AG04450 (cell line): ENCODE results near the gene KRTAP7-1. TPM values are rescaled to one million over a fixed set of nuclear protein-coding genes. Genes with fewer than 3 reads are reported as not detected.

Experiments
- CTCF ChIA-PET: fragments of 300-600, 350-600 bp; formaldehyde crosslinking; extraction: SDS; loops from one replicate; lab custom pipeline; 2022; ENCODE audit warnings: antibody characterized with exemption, inconsistent platforms; lab: Charles Lee
- POLR2A ChIA-PET: fragments of 350-600 bp; formaldehyde crosslinking; extraction: SDS; loops from one replicate; lab custom pipeline; 2021; ENCODE audit warnings: antibody characterized with exemption, inconsistent platforms; lab: Yijun Ruan, JAX
- DNase-seq: peaks from one replicate; pipeline ENCODE4 v3.0.0-alpha.2; 2011; ENCODE audit warnings: low read depth, low spot score
- H3K27ac ChIP-seq: one replicate; pipeline ENCODE4 v1.5.1; 2012; ENCODE audit warnings: low read depth, low read length, control low read depth
- H3K27me3 ChIP-seq: one replicate; pipeline ENCODE4 v1.6.0; 2012; ENCODE audit warnings: low read length; ENCODE audit not compliant: control insufficient read depth, insufficient read depth
- H3K4me3 ChIP-seq: 2 replicates; pipeline ENCODE4 v1.5.1; 2011; ENCODE audit warnings: mild to moderate bottlenecking, low read depth, low read length, control low read depth
- H3K9me3 ChIP-seq: 2 replicates; pipeline ENCODE4 v1.5.1; 2012; ENCODE audit warnings: low read length; ENCODE audit not compliant: control insufficient read depth, insufficient read depth
- polyA plus RNA-seq: library from polyadenylated mRNA; depleted of rRNA; stranded (reverse); fragments of >200 nt; gene quantifications from 2 replicates; pipeline ENCODE4 v1.2.3, GENCODE V29; 2011
- TF ChIP-seq, protein P1 (sequence below): IDR thresholded peaks from 2 replicates; pipeline ENCODE4 v1.5.1; 2011; ENCODE audit warnings: low read depth, low read length, control low read depth, inconsistent platforms

The KRTAP7-1 gene
- polyA plus RNA-seq, 1 experiment = not detected

DNA sequence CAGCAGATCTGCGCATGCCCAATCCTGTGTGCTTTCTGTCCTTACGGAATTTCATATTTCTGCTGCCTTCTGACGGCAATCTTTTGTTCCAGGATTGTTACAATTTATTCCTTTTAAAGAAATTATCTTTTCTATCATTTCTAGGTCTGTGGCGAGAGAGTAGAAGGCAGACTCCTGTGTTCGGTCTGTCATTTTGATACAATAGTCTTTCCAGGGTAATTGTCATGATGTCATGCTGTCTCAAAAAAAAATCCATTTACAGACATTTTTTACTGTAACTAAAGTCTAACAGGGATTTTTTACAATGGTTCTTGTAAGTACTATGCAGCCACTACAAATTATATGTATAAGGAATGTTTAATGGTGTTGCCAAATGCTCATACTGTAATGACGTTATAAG, 9.0 kb upstream of the KRTAP7-1 start:
- H3K27ac ChIP-seq = no peak overlapping the region
- peaks cover 13% of the 10 kb centered on the region; the same call in 1 of the 2 replicates for H3K9me3 ChIP-seq
- no peak overlapping the region for H3K4me3 ChIP-seq
- H3K27me3 ChIP-seq = no peaks in the 10 kb centered on the region
- TF ChIP-seq, protein P1, sequence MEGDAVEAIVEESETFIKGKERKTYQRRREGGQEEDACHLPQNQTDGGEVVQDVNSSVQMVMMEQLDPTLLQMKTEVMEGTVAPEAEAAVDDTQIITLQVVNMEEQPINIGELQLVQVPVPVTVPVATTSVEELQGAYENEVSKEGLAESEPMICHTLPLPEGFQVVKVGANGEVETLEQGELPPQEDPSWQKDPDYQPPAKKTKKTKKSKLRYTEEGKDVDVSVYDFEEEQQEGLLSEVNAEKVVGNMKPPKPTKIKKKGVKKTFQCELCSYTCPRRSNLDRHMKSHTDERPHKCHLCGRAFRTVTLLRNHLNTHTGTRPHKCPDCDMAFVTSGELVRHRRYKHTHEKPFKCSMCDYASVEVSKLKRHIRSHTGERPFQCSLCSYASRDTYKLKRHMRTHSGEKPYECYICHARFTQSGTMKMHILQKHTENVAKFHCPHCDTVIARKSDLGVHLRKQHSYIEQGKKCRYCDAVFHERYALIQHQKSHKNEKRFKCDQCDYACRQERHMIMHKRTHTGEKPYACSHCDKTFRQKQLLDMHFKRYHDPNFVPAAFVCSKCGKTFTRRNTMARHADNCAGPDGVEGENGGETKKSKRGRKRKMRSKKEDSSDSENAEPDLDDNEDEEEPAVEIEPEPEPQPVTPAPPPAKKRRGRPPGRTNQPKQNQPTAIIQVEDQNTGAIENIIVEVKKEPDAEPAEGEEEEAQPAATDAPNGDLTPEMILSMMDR = no peak
- DNase-seq = no peak
- CTCF ChIA-PET = no interaction called here
- POLR2A ChIA-PET = no interaction called here

DNA sequence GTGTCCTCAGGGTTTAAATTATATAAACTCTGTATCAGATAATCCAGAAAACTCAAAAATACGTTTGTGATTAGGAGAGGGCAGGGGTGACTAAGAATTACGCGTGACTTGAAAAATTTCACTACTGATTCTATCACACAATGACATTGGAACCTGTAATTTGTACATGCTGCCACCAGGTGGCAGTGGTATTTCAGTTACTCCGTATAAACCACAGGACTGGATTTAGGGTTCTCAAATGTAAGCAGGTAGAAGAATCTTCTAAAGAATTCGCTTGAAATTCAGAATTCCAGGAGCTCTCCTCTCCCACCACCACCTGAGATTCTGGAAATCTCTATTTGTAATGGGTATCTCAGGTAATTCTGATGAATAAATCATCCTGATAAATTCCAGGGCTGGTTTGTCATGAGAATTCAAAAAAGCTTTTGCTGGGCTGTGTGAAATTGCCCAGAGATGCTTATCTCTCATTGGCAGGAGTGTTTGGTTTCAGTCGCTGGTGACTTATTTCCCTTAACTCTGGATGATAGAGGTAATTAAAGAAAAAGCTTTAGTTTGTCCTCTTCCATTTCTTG, 1.7 kb upstream of the KRTAP7-1 start:
- H3K4me3 ChIP-seq = no peak overlapping the region
- ChIA-PET CTCF (no interaction called here), POLR2A (no interaction called here)
- no peak overlapping the region for H3K27ac ChIP-seq
- peaks cover 14% of the 10 kb centered on the region; the same call in 1 of the 2 replicates for H3K9me3 ChIP-seq
- no peaks in the 10 kb centered on the region for H3K27me3 ChIP-seq
- TF ChIP-seq, protein P1 = peak; percentile 12; the same call in 1 of the 2 replicates
- no peak for DNase-seq

DNA sequence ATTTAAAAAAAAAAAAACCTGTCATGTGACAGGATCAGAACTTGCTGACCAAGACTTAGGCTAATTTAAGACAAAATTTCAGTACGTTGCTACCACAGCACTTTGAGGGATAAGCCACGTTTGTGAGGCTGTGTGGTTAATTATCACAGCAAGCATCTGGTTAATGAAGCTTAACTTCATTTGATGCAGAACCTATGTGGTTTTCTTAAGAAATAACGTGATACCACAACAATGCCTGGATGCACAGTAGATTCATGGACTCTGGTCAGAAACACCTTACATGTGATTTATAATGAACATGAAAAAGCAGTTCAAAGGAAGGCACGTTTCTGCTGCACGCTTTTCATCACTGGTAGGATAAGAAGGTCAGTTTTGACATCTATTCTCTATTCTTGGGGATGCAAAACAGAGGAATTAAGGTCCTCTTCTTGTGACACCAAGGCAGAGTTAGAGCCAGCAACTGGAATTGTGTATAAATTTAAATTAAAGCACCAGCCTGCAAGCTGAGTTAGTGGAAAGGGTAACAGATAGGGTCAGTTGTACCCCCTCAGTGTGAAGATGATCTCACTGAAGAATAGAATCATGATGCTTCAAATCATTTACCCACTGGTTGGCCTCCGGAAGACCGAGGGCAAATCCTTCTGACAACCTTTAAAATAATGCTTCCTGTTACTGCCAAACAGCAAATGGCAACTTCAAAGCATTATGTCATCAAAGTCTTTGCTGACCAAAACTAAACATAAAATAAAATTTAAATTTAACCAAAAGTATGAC, 10.5 kb downstream of the KRTAP7-1 start:
- no peak overlapping the region for H3K4me3 ChIP-seq
- no peaks in the 10 kb centered on the region for H3K27me3 ChIP-seq
- no peak for DNase-seq
- CTCF ChIA-PET = no interaction called here
- TF ChIP-seq, protein P1 = no peak
- H3K27ac ChIP-seq = no peak overlapping the region
- POLR2A ChIA-PET = no interaction called here
- H3K9me3 ChIP-seq = peaks cover 17% of the 10 kb centered on the region

DNA sequence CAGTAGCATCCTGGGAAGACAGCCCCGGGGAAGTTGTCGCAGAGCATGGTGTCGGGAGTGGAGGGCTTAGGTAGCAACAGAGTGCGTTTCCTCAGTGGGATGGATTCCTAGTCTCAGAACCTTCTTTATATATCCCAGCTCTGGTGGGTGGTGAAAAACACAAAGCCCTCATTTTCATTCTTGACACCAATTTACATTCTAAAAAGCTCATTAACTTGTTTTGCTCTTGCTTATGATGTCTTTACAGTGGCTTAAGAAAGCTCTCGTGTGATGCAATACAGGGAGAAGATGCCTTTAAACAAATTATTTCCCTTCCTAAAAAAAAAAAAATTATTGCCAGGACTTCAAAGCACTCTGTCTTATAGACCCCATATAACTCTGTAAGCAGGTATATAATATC, 16.4 kb downstream of the KRTAP7-1 start, which contains the start of gene KRTAP8-1:
KRTAP8-1 (minus strand) TSS at position 101 of the 400 bp plus-strand sequence; CDS start at position 47, 54 bp downstream.
- DNase-seq = no peak
- peaks cover 14% of the 10 kb centered on the region for H3K9me3 ChIP-seq
- ChIA-PET POLR2A (no interaction called here), CTCF (no interaction called here)
- no peak within 1 kb of the TSS for H3K27ac ChIP-seq
- no peak within 1 kb of the TSS for H3K4me3 ChIP-seq
- no peaks in the 10 kb centered on the region for H3K27me3 ChIP-seq
- TF ChIP-seq, protein P1 = no peak

DNA sequence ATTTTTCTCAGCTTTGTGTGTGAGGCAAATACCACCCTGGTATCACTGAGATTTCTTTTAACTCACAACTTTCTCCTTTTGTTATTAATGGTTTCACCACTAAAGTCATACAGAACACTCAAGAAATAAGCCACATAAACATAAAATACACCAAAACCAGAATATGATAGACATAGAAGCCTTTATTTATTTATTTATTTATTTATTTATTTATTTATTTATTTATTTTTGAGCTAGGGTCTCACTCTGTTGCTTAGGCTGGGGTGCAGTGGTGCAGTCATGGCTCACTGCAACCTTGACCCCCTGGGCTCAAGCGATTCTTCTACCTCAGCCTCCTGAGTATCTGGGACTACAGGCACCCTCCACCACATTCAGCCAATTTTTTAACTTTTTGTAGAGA, 29.0 kb downstream of the KRTAP7-1 start:
- ChIA-PET POLR2A (no interaction called here), CTCF (no interaction called here)
- Histone ChIP-seq H3K9me3 (peaks cover 11% of the 10 kb centered on the region), H3K27me3 (no peaks in the 10 kb centered on the region), H3K27ac (no peak overlapping the region), H3K4me3 (no peak overlapping the region)
- no peak for DNase-seq
- TF ChIP-seq, protein P1 = no peak
